ENCODE data around the gene LMX1B. TPM values are rescaled to one million over a fixed set of nuclear protein-coding genes. Genes with fewer than 3 reads are reported as not detected.

LMX1B gene
- total RNA-seq, 1 donor from 2014 or later: not detected

GRCh38 chr9:126676102-126676684 lies 62.5 kb downstream of the LMX1B start:
- no peak for DNase-seq (ENCODE audit: low spot score)

DNA sequence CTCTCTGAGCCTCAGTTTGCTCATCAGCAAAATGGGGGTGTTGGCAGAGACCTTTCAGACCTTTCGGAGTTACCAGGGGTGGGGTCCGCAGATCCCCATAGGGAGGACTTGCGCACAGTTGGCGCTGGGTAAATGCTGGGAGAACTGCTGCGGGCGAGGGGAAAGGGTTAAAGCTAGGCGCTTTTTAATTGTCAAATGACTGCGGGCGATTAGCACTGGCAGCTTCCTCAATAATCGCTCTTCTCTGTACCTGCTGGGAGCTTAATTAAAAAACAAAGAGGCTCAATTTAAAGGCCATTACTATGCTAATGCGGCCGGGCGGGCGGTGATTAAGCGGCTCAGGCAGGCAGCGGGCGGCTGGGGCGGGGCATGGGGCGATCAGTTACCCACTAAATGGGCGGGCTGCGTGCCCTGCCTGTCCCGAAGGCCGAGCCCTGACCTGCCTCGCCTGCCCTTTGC lies 63.0 kb downstream of the LMX1B start:
- no peak for DNase-seq (ENCODE audit: low spot score)

- DNase-seq (ENCODE audit: low spot score): no peak
Measured at GRCh38 chr9:126677188-126678084, 63.7 kb downstream of the LMX1B start.

GRCh38 chr9:126678989-126679388 lies 65.3 kb downstream of the LMX1B start:
- no peak for DNase-seq (ENCODE audit: low spot score)

- DNase-seq (ENCODE audit: low spot score): no peak
Measured at GRCh38 chr9:126681336-126681735, 67.6 kb downstream of the LMX1B start.

- no peak for DNase-seq (ENCODE audit: low spot score)
Measured at GRCh38 chr9:126682113-126682810, 68.5 kb downstream of the LMX1B start.

GRCh38 chr9:126682928-126683697 lies 69.4 kb downstream of the LMX1B start:
- peak; percentile 69 for DNase-seq (ENCODE audit: low spot score)

GRCh38 chr9:126683698-126684044 lies 69.9 kb downstream of the LMX1B start:
- DNase-seq (ENCODE audit: low spot score): no peak

DNA sequence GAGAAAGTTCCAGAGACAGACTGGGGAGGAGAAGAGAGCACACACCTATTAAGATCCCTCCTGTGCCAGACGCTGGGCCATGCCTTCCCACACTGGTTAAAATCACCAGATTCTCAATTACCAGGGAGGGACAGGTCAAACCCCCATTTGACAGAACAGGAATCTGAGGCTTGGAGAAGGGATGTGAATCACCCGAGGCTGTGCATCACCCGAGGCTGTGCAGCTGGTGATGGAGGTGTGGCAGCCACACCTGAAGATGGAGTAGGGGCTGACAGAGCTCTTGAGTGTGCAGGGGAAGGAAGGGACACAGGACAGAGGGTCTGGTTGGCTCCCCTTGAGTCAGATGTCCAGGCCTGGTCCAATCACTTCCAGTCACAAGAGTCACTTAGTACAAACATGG lies 70.6 kb downstream of the LMX1B start:
- DNase-seq (ENCODE audit: low spot score): no peak

DNA sequence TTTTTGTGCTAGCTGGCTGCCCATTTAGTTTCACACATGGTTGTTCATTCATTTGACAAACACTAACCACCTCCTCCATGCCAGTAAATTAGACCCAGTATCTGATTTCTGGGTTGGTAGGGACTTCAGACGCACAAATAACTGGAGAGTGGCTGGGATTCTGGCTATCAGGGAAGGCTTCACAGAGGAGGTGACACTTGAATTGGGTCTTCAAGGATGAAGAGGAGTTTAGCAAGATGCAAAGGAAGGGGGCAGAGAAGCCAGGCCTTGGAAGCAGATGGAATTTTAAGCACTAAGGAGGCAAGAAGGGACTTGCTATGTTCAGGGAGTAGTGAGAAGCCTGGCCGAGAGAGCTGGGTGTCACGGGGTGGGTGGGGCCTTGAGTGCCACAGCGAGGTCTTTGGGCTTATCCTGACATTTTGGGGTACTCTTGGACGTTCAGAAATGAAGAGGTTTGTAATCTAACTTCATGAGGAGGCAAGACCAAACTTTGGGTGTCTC lies 71.3 kb downstream of the LMX1B start:
- DNase-seq (ENCODE audit: low spot score): no peak

DNA sequence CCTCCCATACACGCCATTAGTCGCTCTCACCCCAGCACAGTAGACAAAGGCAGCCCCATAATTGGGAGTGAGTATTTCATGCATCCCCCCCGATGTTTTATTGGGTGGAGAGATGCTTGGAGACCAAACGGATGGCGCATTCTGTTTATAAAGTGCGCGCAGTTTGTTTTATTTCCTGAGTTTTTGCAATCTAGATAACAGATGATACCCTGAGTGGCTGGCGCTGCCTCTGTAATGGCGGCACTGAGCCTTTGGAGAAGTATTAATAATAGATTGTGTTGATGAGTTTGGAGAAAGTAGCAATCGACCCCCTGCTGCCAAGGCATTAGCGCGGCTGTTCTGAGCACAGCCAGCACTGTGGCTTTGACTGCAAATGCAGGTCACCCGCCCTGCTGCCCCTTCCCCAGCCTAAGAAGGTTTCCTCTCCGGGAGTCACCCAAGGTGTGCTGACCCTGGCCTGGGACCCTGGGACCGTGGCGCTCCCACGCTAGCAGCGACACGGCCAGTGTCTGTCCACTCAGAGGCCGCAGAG lies 74.3 kb downstream of the LMX1B start:
- DNase-seq (ENCODE audit: low spot score): no peak

- no peak for DNase-seq (ENCODE audit: low spot score)
Measured at GRCh38 chr9:126688617-126689016, 74.9 kb downstream of the LMX1B start.

DNA sequence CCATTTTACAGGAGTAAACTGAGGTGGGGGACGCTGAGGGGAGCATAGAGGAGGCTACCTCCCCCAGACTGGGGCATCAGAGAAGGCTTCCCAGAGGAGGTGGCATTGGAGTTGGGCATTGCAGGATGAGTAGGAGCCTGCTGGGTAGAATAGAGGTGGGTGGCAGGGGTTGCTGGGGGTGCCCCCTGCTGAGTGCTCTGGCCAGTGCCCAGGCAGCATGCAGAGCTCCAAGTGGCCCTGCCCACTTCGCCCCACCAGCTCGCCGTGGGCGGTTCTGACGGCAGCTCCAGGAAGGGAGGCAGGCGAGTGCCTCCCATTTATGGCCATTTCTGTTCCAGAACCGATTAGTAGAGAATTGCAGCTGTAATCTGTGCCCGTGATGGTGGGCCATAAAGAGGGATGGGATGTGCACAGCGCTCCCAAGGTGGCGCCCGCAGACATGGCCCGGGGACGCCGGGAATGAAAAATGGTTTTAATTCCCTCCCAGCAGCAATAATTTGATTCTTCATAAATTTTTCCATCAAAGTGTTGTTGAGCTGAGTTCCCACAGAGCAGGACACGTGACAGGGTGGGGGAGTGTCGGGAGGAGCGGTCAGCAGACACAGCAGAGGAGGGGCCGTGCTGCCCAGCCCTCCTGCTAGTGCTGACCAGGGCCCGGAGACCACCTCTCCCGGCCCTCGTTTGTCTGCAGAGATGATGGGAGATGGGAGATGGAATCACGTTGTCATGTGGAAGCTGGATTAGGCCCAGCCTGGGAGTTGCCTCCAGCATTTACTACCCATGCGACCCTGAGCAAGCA lies 75.5 kb downstream of the LMX1B start:
- no peak for DNase-seq (ENCODE audit: low spot score)

GRCh38 chr9:126690431-126691051 lies 76.8 kb downstream of the LMX1B start:
- no peak for DNase-seq (ENCODE audit: low spot score)

DNA sequence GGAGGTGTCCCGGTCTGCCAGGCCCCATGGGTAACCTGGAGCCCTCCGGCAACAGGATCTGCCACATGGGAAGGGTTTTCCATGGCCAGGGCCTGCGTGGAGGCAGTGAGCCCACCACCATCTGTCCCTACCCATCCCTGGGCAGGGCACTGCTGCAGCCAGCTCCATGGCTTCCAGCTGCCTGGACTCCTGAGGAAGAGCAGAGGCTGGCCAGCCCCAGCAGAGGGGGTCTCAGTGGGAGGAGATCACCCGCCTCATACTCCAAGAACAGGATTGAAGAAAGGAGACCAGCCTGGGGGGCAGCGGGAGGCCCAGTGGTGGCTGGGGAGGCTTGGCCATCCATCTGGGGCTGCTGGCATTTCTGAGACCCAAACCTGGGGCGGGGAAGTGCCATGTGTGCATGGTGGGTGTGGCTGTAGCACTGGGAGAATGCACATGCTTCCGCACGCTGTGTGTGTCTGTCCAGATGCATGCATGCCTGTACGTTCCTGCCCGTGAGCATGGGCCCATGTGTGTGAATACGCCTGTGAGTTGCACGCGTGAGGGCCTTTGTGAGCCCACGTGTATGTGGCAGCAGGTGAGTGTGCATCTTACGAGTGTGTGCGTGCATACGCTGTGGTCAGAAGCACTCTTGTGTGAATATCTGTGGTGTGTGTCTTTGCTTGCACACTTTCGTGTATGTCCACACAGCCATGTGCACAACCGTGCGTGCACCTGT lies 78.5 kb downstream of the LMX1B start:
- no peak for DNase-seq (ENCODE audit: low spot score)

- no peak for DNase-seq (ENCODE audit: low spot score)
Measured at GRCh38 chr9:126692759-126693427, 79.2 kb downstream of the LMX1B start.

- DNase-seq (ENCODE audit: low spot score): no peak
Measured at GRCh38 chr9:126693428-126693944, 79.8 kb downstream of the LMX1B start.

Measured in umbilical cord (tissue), 2 donors.